Measurements from ENCODE around the gene GTF3C5. TPM values are rescaled to one million over a fixed set of nuclear protein-coding genes. Genes with fewer than 3 reads are reported as not detected.
"Not testable (repeated sequence)": the region's sequence is repeated elsewhere in the genome, so short reads cannot be mapped to it uniquely, and the experiment has no call there.

Gene GTF3C5
- total RNA-seq, 1 experiment from 2014 or later: 89.5 TPM

DNA sequence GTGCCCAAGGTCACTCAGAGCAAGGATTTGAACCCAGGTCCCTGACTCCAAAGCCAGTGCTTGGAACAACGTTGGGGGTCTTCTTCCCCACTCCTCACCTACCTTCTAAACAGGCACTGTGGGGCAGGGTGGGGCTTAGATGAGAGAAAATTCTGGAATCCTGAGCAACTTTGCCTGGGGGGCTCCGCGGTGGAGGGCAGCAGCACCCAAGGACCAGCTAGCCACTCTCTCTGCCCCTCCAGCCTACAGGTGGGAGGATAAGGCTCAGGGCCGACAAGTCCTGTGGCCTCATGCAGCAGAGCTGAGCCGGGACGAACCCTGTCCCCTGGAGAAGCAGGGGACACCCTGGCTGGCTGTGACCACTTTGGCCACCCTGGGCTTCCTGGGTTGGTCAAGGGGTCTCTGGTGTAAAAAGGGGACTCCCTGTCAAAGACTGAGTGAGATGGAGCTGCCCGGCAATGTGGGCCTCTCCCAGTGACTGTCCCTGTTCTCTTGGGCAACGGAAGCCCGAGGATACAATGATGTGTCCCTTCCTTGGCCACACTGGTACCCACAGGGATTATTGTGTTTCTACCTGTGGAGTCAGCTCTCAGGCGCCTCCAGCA is 57.5 kb downstream of the GTF3C5 start:
- no peaks in the 10 kb centered on the region for H3K36me3 ChIP-seq
- peaks cover 9% of the 10 kb centered on the region; the same call in 1 of the 2 replicates for H3K4me1 ChIP-seq
- no peak overlapping the region for H3K27ac ChIP-seq
- H3K9me3 ChIP-seq (replicated peaks): no peaks in the 10 kb centered on the region
- H3K4me3 ChIP-seq: no peak overlapping the region
- no peak for DNase-seq
- H3K27me3 ChIP-seq: no peaks in the 10 kb centered on the region

- DNase-seq: no peak
- Histone ChIP-seq H3K27me3 (no peaks in the 10 kb centered on the region), H3K4me1 (peaks cover 9% of the 10 kb centered on the region; the same call in 1 of the 2 replicates), H3K9me3 (replicated peaks) (no peaks in the 10 kb centered on the region), H3K36me3 (no peaks in the 10 kb centered on the region), H3K4me3 (no peak overlapping the region), H3K27ac (no peak overlapping the region)
These were observed 58.0 kb downstream of the GTF3C5 start for GRCh38 chr9:133088756-133089155.

DNA sequence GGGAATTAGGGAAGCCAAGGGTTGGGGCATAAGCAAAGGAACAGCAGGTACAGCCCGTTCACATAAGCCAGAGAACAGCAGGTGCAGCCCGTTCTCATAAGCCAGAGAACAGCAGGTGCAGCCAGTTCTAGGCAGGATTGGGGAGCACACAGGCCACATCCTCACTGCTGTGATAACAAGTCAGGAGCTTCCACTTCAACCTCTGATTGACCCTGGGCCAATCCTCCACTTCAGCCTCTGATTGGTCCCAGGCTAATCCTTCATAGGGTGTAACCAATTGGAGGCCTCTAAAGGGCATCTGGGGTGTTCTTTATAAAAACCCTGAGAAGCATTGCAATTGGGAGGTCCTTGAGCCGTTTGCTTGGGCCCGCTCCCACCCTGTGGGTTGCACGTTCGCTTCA is 58.5 kb downstream of the GTF3C5 start:
- Histone ChIP-seq H3K4me3 (no peak overlapping the region), H3K4me1 (peaks cover 9% of the 10 kb centered on the region; the same call in 1 of the 2 replicates), H3K9me3 (replicated peaks) (no peaks in the 10 kb centered on the region), H3K27ac (no peak overlapping the region), H3K27me3 (no peaks in the 10 kb centered on the region), H3K36me3 (no peaks in the 10 kb centered on the region)
- peak; percentile 52 to 79 for DNase-seq

GRCh38 chr9:133090187-133090586 is 59.4 kb downstream of the GTF3C5 start:
- Histone ChIP-seq H3K9me3 (replicated peaks) (no peaks in the 10 kb centered on the region), H3K27ac (no peak overlapping the region), H3K27me3 (no peaks in the 10 kb centered on the region), H3K4me1 (peaks cover 9% of the 10 kb centered on the region; the same call in 1 of the 2 replicates), H3K36me3 (no peaks in the 10 kb centered on the region), H3K4me3 (no peak overlapping the region)
- DNase-seq: no peak

DNA sequence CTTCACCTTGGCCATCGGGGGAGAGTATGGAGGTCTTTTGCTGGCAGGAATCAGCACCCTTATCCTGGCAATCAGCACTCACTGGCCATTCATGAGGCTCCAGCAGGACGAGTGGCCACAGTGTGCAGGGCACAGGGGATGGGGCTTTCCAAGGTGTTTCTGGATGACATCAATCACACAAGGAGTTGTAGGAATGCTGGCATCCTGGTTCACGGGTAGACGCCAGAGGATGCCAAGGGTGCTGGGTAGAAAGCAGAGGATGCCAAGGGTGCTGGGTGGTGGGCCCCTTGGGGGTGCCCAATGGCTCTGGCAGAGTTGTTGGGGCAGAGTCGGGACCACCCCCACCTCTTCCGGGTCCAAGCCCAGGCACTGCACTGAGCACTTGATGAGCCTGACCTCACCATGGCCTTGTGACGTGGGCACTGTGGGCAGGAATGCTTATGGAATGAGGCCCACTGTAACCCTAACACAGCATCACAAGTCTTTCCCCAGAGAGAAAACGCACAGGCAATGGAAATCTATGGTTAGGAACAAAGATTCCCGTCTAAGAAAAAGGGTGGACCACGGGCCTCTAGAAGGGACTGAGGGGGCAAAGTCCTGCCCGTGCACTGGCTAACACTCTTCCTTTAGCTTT is 60.1 kb downstream of the GTF3C5 start:
- DNase-seq: no peak
- H3K9me3 ChIP-seq (replicated peaks): no peaks in the 10 kb centered on the region
- H3K36me3 ChIP-seq: no peaks in the 10 kb centered on the region
- no peak overlapping the region for H3K4me3 ChIP-seq
- H3K27me3 ChIP-seq: no peaks in the 10 kb centered on the region
- H3K4me1 ChIP-seq: peaks cover 9% of the 10 kb centered on the region; the same call in 1 of the 2 replicates
- H3K27ac ChIP-seq: no peak overlapping the region

GRCh38 chr9:133094351-133094750 is 63.6 kb downstream of the GTF3C5 start:
- DNase-seq; H3K27ac ChIP-seq; H3K4me1 ChIP-seq; H3K9me3 ChIP-seq (replicated peaks); H3K27me3 ChIP-seq; H3K4me3 ChIP-seq: not testable (repeated sequence)
- peaks cover 13% of the 10 kb centered on the region for H3K36me3 ChIP-seq

- Histone ChIP-seq H3K27me3 (no peaks in the 10 kb centered on the region), H3K4me1 (no peaks in the 10 kb centered on the region; the same call in 1 of the 2 replicates), H3K36me3 (peaks cover 13% of the 10 kb centered on the region), H3K27ac (no peak overlapping the region), H3K4me3 (no peak overlapping the region), H3K9me3 (replicated peaks) (no peaks in the 10 kb centered on the region)
- DNase-seq: no peak
These were observed 64.1 kb downstream of the GTF3C5 start for GRCh38 chr9:133094842-133095393.

DNA sequence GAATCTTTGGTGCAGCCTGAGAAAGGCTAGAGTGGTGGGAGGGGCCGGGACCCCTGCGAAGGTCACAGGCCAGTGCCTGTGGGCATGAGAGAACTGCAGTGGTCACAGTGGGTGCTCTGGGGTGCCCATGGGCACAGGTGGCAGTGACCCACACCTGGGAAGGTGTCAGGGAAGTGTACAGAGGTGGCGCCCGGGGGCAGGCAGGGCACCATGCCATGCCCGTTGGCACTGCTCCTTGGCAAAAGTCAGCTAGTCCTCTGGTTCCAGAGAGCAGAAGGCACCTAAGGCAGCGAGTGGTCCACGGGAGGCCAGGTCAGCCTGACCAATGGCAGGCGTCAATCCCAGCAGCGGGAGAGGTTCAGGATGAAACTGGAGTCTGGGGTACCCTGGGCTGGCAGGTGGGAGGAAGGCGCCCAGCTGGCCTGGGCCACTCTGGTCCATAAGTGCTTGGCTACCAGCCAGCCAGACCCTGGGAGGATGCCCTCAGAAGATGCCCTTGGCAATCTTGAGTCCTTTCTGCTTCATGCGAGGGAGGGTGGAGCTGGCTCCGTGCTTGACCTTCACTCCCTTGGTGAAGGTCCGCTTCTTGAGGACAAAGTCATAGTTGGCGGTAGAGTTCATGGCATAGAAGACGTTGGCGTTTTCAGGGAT is 67.4 kb downstream of the GTF3C5 start:
- no peak for DNase-seq
- Histone ChIP-seq H3K27me3 (no peaks in the 10 kb centered on the region), H3K4me1 (no peaks in the 10 kb centered on the region), H3K36me3 (peaks cover 28% of the 10 kb centered on the region), H3K4me3 (no peak overlapping the region), H3K27ac (no peak overlapping the region), H3K9me3 (replicated peaks) (no peaks in the 10 kb centered on the region)

- H3K27ac ChIP-seq: no peak overlapping the region
- no peaks in the 10 kb centered on the region for H3K9me3 ChIP-seq (replicated peaks)
- no peak overlapping the region for H3K4me3 ChIP-seq
- peaks cover 28% of the 10 kb centered on the region for H3K36me3 ChIP-seq
- no peaks in the 10 kb centered on the region for H3K4me1 ChIP-seq
- no peak for DNase-seq
- no peaks in the 10 kb centered on the region for H3K27me3 ChIP-seq
These were observed 68.1 kb downstream of the GTF3C5 start for GRCh38 chr9:133098871-133099270.

DNA sequence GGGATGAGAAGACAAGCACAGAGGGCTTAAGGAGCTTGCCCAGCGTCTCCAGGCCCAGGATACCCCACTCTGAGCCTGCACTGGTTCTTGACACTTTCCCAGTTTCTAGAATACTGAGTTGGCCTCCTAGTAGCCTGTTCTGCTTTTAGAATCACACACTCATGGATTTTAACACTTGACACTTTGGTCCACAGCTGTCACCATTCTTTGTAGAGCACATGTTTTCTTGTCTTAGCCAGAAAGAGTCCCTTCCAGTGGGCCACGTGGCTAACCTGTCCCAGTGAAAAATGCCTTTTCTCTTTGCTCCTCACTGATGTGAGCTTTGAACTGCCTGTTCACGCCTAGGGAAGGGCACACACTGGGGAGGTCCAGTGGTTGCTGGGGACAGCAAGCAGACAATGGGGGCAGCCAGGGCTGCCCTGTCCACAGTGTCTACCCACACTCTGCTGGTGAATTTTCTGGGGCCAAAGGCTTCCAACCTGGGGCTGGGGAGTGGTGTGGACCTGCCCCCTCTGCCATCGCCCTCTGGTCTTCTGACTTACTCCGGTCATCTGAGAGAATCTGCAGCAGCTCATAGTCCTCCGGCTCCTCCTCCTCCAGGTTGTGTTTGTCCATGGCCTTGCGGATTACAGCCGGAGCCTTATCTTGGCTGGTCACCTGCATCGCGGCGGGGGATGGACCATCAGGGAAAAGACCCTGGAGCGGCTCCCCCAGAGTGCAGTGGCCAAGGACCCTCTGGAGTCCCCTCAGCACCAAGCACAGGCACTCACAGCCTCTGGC is 69.1 kb downstream of the GTF3C5 start:
- Histone ChIP-seq H3K9me3 (replicated peaks) (no peaks in the 10 kb centered on the region), H3K36me3 (peaks cover 28% of the 10 kb centered on the region), H3K4me1 (no peaks in the 10 kb centered on the region), H3K4me3 (no peak overlapping the region), H3K27me3 (no peaks in the 10 kb centered on the region), H3K27ac (no peak overlapping the region)
- DNase-seq: no peak

DNA sequence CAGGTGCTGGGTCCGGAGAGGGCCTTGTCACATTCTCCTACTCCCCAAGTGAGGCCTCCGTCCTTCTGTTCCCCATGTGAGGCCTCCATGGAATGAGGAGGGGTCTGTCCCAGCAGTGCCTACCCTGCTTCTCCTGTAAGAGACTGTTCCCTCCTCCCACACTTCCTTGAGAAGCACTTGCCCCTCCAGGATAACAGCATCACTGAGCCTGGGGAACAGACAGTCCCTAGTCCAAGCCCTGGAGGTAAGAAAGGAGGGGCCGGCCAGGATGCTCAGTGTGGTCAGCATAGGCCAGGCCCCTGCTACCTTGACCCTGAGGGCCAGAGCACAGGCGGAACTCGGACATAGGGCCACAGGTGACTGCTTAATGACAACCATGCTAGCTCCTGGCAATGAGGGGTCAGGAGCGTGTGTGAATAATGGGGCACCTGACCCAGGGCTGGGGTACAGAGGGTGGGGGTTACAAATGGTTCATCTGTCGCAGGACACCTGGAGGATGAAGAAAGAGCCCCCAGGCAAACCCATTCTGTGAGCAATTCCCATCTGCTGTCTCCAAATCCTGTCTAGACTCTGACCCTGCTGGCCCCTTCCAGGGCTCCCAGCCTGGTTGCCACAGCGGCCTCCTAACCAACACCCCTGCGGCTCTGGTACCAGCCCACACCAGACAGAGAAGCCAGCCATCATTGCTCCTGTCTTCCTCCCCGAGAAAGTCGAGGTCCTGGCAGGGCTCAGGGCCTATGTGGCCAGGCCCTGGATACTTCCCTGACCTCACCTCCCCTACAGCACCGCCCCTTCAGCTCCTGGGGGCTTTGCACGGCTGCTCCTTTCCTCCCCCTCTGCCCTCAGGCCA is 69.9 kb downstream of the GTF3C5 start:
- no peak for DNase-seq
- Histone ChIP-seq H3K9me3 (replicated peaks) (no peaks in the 10 kb centered on the region), H3K4me3 (no peak overlapping the region), H3K27me3 (no peaks in the 10 kb centered on the region), H3K27ac (no peak overlapping the region), H3K4me1 (no peaks in the 10 kb centered on the region), H3K36me3 (peaks cover 28% of the 10 kb centered on the region)

DNA sequence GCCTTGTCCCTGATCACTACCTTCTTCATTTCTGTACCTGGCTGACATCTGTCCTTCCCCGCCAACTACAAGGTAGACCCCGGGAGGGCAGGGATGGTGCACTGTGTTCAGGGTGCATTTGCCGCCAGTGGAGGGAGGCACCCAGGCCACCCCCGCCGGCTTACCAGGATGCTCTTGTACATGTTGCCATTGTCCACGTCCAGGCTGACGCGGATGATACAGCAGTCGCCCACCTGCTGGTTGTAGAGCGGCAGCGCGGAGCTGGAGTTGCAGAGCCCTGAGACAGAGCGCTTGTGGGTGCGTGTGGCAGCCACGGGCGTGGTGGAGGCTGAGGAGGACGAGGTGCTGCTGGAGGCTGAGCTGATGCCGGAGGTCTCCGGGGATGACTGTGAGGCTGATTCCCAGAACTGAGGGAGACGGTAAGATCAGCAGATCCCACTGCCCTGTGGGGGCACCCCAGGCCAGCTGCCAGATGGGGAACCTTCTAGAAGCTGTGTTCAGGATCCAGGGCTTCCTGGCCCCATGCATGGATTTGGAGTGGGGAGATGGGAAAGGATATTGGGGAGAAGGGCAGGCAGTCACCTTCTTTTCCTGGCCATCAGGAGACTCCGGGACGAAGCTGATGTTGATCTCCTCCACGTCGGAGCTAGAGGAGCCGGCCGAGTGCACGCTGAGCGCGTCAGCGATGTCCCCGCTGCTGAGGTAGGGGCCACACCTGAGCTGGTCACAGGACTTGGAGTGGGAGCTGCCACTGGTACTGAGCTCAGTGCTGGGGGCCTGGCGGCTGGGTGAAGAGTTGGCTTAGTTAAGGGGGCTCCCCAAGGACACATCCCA is 70.8 kb downstream of the GTF3C5 start:
- Histone ChIP-seq H3K4me3 (no peak overlapping the region), H3K4me1 (no peaks in the 10 kb centered on the region), H3K27ac (no peak overlapping the region), H3K27me3 (no peaks in the 10 kb centered on the region), H3K9me3 (replicated peaks) (no peaks in the 10 kb centered on the region), H3K36me3 (peaks cover 28% of the 10 kb centered on the region)
- no peak for DNase-seq

DNA sequence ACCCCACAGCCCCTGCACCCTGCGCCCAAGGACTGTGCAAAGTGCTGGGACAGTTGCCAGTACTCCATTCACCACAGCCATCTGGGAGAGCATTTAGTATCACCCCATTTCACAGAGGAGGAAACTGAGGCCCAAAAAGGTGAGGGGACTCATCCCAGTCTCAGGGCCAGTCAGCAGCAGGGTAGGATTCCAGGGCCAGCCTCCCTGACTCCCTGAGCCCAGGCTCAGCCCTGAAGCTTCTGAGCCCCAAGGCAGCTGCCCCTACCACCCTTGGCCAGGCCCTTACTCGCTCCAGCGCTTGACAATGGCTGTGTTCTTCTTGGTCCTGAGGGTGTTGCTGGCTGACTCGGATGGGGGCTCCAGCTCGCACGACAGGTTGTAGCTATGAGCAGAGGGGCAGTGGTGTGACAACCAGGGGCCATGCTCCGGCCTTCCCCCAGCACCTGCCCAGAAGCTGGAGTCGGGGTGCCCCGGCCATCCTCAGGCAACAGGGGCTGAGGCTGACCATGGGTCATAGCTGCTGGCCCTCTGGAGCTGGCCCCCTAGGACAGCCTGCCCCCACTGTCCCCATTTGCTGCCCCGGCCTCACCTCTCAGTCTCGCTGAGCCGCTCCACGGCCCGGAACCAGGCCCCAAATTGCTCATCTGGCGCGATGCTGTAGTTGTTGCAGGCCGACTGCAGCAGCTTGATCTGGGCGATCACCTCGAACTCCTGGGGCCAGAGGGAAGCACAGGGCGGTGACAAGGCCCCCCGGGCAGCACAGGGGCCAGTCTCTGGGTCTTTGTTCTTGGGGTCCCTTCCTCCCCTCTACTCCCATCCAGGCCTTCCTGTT is 71.6 kb downstream of the GTF3C5 start:
- Histone ChIP-seq H3K9me3 (replicated peaks) (no peaks in the 10 kb centered on the region), H3K27me3 (no peaks in the 10 kb centered on the region), H3K27ac (no peak overlapping the region), H3K36me3 (peaks cover 26% of the 10 kb centered on the region), H3K4me1 (no peaks in the 10 kb centered on the region), H3K4me3 (no peak overlapping the region)
- DNase-seq: no peak
